WTC11 (cell line): ENCODE results near the gene ADGRD2. TPM values are rescaled to one million over a fixed set of nuclear protein-coding genes. Genes with fewer than 3 reads are reported as not detected.
A peak's percentile ranks its signal among the peaks of the same experiment; 100 is the strongest.

Source experiments
- ATAC-seq: fragments of 200-7000 bp; cut with Tn5 transposase; 2 replicates; pipeline ENCODE4 v1.10.0; 2021; ENCODE audit warnings: mild to moderate bottlenecking, moderate library complexity
- CTCF ChIA-PET: fragments of 300-600 bp; sonication (Branson Sonifier 250); formaldehyde crosslinking; loops from one replicate; lab custom pipeline; 2021; ENCODE audit warnings: antibody characterized with exemption; lab: Charles Lee
- POLR2A ChIA-PET: fragments of 350-600 bp; sonication (Branson Sonifier 250); formaldehyde crosslinking; loops from one replicate; lab custom pipeline; 2021; ENCODE audit warnings: antibody characterized with exemption; lab: Charles Lee
- DNase-seq: peaks from one replicate; pipeline ENCODE4 v3.0.0; 2021; ENCODE audit warnings: low spot score
- H3K27ac Mint-ChIP-seq: 2 replicates; pipeline ENCODE4 v1.8.0; 2021; ENCODE audit warnings: mixed read lengths
- H3K27me3 Mint-ChIP-seq: 2 replicates; pipeline ENCODE4 v1.8.0; 2021; ENCODE audit warnings: low read depth, mild to moderate bottlenecking, moderate library complexity, mixed read lengths
- H3K36me3 Mint-ChIP-seq: 2 replicates; pipeline ENCODE4 v1.8.0; 2021; ENCODE audit warnings: mixed read lengths
- H3K4me1 Mint-ChIP-seq: 2 replicates; pipeline ENCODE4 v1.8.0; 2022; ENCODE audit warnings: mixed read lengths
- H3K4me3 Mint-ChIP-seq: 2 replicates; pipeline ENCODE4 v1.8.0; 2021; ENCODE audit warnings: mild to moderate bottlenecking, moderate library complexity, mixed read lengths
- H3K9me3 Mint-ChIP-seq: 2 replicates; pipeline ENCODE4 v1.8.0; 2021; ENCODE audit warnings: mixed read lengths
- AR ChIP-seq: fragments of 250-450 bp; sonication (Bioruptor Pico); IDR thresholded peaks from 2 replicates; pipeline ENCODE4 v1.9.0; 2021; ENCODE audit warnings: mild to moderate bottlenecking
- ARID4B ChIP-seq: sonication (generic); formaldehyde crosslinking; IDR thresholded peaks from 2 replicates; pipeline ENCODE4 v1.8.0; 2023; ENCODE audit warnings: missing genetic modification reagents, mild to moderate bottlenecking, borderline replicate concordance
- ATF3 ChIP-seq: sonication (generic); formaldehyde crosslinking; conservative IDR thresholded peaks from 2 replicates; pipeline ENCODE4 v1.8.1; 2022; ENCODE audit warnings: mild to moderate bottlenecking, missing genetic modification reagents
- CDX4 ChIP-seq: fragments of 250-450 bp; sonication (Bioruptor Pico); IDR thresholded peaks from 2 replicates; pipeline ENCODE4 v1.9.0; 2021; ENCODE audit warnings: moderate library complexity, mild to moderate bottlenecking, inconsistent platforms, borderline replicate concordance
- CREB1 ChIP-seq: sonication (generic); formaldehyde crosslinking; IDR thresholded peaks from 2 replicates; pipeline ENCODE4 v1.8.0; 2023; ENCODE audit warnings: mild to moderate bottlenecking, missing genetic modification reagents
- CTCF ChIP-seq: fragments of 200-600 bp; IDR thresholded peaks from 2 replicates; pipeline ENCODE4 v1.8.0; 2022; ENCODE audit warnings: antibody characterized with exemption
- ETV6 ChIP-seq: sonication (generic); formaldehyde crosslinking; IDR thresholded peaks from 2 replicates; pipeline ENCODE4 v1.8.1; 2022; ENCODE audit warnings: mild to moderate bottlenecking, missing genetic modification reagents
- FOXK1 ChIP-seq: sonication (generic); formaldehyde crosslinking; IDR thresholded peaks from 2 replicates; pipeline ENCODE4 v1.8.0; 2022; ENCODE audit warnings: mild to moderate bottlenecking, moderate library complexity, missing genetic modification reagents
- JUN ChIP-seq: sonication (generic); formaldehyde crosslinking; IDR thresholded peaks from 2 replicates; pipeline ENCODE4 v1.8.0; 2023; ENCODE audit warnings: mild to moderate bottlenecking, missing genetic modification reagents
- KAT7 ChIP-seq: sonication (generic); formaldehyde crosslinking; IDR thresholded peaks from 2 replicates; pipeline ENCODE4 v1.8.1; 2023; ENCODE audit warnings: missing genetic modification reagents, mild to moderate bottlenecking, borderline replicate concordance
- MYBL2 ChIP-seq: sonication (generic); formaldehyde crosslinking; IDR thresholded peaks from 2 replicates; pipeline ENCODE4 v1.8.1; 2023; ENCODE audit warnings: mild to moderate bottlenecking, moderate library complexity, missing genetic modification reagents
- NR1H2 ChIP-seq: sonication (generic); formaldehyde crosslinking; IDR thresholded peaks from 2 replicates; pipeline ENCODE4 v1.9.0; 2021; ENCODE audit warnings: mild to moderate bottlenecking, moderate library complexity, missing genetic modification reagents
- NR2C2 ChIP-seq: sonication (generic); formaldehyde crosslinking; IDR thresholded peaks from 2 replicates; pipeline ENCODE4 v1.8.0; 2022; ENCODE audit warnings: mild to moderate bottlenecking, missing genetic modification reagents
- PRRX2 ChIP-seq: fragments of 250-450 bp; sonication (Bioruptor Pico); IDR thresholded peaks from 2 replicates; pipeline ENCODE4 v1.8.0; 2021; ENCODE audit warnings: mild to moderate bottlenecking
- TCF7 ChIP-seq: sonication (generic); formaldehyde crosslinking; IDR thresholded peaks from 2 replicates; pipeline ENCODE4 v1.8.0; 2022; ENCODE audit warnings: mild to moderate bottlenecking, low read depth, missing genetic modification reagents, moderate library complexity
- TP53 ChIP-seq: sonication (generic); formaldehyde crosslinking; IDR thresholded peaks from 2 replicates; pipeline ENCODE4 v1.8.1; 2023; ENCODE audit warnings: mild to moderate bottlenecking, missing genetic modification reagents
- ZNF121 ChIP-seq: sonication (generic); formaldehyde crosslinking; IDR thresholded peaks from 2 replicates; pipeline ENCODE4 v1.8.0; 2023; ENCODE audit warnings: missing genetic modification reagents
- ZNF281 ChIP-seq: sonication (generic); formaldehyde crosslinking; IDR thresholded peaks from 2 replicates; pipeline ENCODE4 v1.8.0; 2023; ENCODE audit warnings: mild to moderate bottlenecking, missing genetic modification reagents
- ZNF317 ChIP-seq: sonication (generic); formaldehyde crosslinking; IDR thresholded peaks from 2 replicates; pipeline ENCODE4 v1.8.1; 2023; ENCODE audit warnings: low read depth, mild to moderate bottlenecking, moderate library complexity, missing genetic modification reagents, borderline replicate concordance
- total RNA-seq: library from RNA; stranded (reverse); gene quantifications from 3 replicates; pipeline ENCODE4 v1.2.3, GENCODE V29; 2021

ADGRD2 gene
- total RNA-seq, 1 experiment from 2014 or later = 0.61 TPM

GRCh38 chr9:124437086-124437485, 13.2 kb upstream of the ADGRD2 start (continued):
- TF ChIP-seq AR (CRISPR knock-in tag) (no peak), NR1H2 (CRISPR knock-in tag) (no peak), NR2C2 (CRISPR knock-in tag) (no peak), MYBL2 (CRISPR knock-in tag) (no peak), ZNF317 (no peak)

GRCh38 chr9:124438091-124438490, 12.2 kb upstream of the ADGRD2 start:
- no peak overlapping the region for H3K27ac Mint-ChIP-seq
- peaks cover 6% of the 10 kb centered on the region; the same call in 1 of the 2 replicates for H3K9me3 Mint-ChIP-seq
- no peaks in the 10 kb centered on the region for H3K36me3 Mint-ChIP-seq
- peaks cover 17% of the 10 kb centered on the region for H3K27me3 Mint-ChIP-seq
- CTCF ChIA-PET = interaction anchor here (1.4 kb wide), 1 partner anchor 28 kb away, joined by 3 read pairs; no protein-coding TSS in a partner anchor
- no peak overlapping the region for H3K4me3 Mint-ChIP-seq
- ATAC-seq (no peak), DNase-seq (peak; percentile 10)
- H3K4me1 Mint-ChIP-seq = no peaks in the 10 kb centered on the region
- POLR2A ChIA-PET = no interaction called here
- TF ChIP-seq NR2C2 (CRISPR knock-in tag) (no peak), CDX4 (CRISPR knock-in tag) (no peak), JUN (CRISPR knock-in tag) (no peak), ETV6 (no peak), TP53 (CRISPR knock-in tag) (no peak), KAT7 (CRISPR knock-in tag) (no peak), FOXK1 (CRISPR knock-in tag) (no peak), PRRX2 (CRISPR knock-in tag) (no peak), ARID4B (CRISPR knock-in tag) (no peak), CREB1 (CRISPR knock-in tag) (no peak), ATF3 (CRISPR knock-in tag) (no peak), CTCF (no peak), TCF7 (CRISPR knock-in tag) (no peak), ZNF121 (no peak), ZNF281 (no peak), MYBL2 (CRISPR knock-in tag) (no peak), AR (CRISPR knock-in tag) (no peak)
